GM18858 (cell line): ENCODE data around the gene RABL2A.
"Not testable (repeated sequence)": the region's sequence is repeated elsewhere in the genome, so short reads cannot be mapped to it uniquely, and the experiment has no call there.

Experiments used
- ATAC-seq: cut with Tn5 transposase; IDR thresholded peaks from one replicate; pipeline ENCODE4 v1.9.1; 2021; ENCODE audit not compliant: unreplicated experiment

Gene RABL2A

GRCh38 chr2:113626616-113627330, at the start of gene RABL2A:
Gene RABL2A, plus strand, starts transcription at chr2:113627266. Its CDS starts 1,341 bp downstream, at chr2:113628607.
- ATAC-seq, result peak; percentile 94

DNA sequence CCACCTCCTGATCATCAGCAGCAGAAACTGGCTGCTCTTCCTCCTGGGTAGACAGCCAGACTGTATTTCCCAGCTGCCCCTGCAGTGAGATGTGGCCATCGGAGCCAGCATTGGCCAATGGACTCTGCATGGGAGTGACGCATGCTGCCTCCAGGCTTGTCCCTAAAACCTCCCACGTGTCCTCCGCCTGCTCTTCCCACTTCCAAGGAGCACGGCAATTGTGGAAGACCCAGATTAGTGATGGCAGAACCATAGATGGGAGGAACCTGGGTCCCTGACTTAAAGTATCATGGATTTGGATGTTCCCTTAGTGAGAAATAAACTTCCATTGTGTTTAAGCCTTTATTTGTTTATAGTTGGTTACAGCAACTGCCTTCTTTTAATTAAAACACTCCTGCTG, 48.6 kb upstream of the RABL2A start:
- not testable (repeated sequence) for ATAC-seq

GRCh38 chr2:113582473-113582872, 44.6 kb upstream of the RABL2A start:
- not testable (repeated sequence) for ATAC-seq

GRCh38 chr2:113583521-113584225, 43.4 kb upstream of the RABL2A start:
- not testable (repeated sequence) for ATAC-seq

DNA sequence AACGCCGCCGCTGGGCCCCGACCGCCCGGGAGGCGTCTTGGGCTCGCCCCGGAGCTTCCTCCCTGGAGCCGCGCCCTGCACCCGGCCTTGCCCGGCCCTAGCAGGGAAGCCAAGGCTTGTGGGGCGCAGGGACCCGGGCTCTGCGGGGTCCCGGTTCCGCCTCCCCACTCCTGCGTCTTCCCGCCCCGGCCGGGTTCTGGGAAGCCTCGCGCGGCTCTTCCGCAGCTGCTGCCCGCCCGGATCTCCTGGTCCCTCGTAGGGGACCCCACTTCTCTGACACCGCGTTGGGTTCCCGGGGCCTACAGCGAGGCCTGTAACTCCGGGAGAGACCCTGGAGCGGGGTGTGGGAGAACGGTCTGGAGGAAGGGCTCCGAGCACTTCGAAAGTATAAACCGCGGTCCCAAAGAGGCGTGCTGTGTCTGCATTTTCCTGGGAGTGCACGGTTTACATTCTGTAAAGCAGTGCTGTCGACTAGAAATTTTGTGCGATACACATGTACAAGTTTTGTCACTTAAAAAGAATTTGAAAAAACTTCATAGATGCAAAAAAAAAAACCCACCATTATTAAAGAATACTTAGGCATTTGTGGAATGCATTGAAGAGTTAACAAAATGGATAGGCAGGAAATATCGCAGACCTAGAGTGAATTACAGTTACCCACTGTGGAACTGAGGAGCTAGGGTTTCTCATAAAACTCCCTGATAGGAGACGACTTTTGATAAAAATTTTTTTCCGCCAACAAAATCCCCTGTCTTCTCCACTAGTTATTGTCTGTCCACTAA, 42.6 kb upstream of the RABL2A start:
- ATAC-seq, result not testable (repeated sequence)

DNA sequence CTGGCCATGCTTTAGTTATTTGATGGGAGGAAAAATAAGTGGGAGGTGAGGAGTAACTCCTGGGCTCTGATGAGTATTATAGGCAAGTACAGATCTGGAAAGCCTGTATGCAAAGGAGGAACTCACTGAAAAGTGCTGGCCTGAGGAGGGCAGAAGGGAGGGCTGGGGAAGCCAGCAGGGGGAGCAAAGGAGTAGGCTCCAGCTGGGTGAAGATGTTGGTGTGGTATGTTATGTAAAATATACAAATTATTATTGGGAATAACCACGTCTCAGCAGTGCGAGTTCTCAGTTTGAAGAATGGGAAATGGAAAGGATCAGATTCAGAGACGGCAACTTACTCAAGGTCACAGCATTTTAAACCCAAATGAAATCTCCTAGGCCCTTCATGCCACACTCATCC, 39.9 kb upstream of the RABL2A start:
- not testable (repeated sequence) for ATAC-seq

DNA sequence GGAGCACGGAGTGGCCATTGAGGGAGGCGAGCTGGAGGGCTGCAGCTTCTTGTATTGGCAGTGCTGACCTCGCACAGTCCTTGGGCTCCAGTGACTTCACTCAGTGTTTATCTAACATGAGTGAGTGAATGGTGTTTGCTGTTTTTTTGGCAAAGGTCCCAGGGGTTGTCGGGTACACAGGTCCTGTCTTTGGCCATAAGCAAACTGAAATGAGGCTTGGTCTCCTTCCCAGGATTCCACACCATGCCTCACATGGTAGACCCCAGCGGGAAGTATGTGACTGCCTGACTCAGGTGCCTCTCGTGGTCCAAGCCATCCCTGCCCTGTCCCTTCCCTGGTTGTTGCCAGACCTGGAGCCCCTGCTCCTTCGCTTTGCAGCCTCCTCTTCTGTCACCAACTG, 37.5 kb upstream of the RABL2A start:
- not testable (repeated sequence) for ATAC-seq

- not testable (repeated sequence) for ATAC-seq
These were observed 35.1 kb upstream of the RABL2A start for GRCh38 chr2:113591926-113592325.

DNA sequence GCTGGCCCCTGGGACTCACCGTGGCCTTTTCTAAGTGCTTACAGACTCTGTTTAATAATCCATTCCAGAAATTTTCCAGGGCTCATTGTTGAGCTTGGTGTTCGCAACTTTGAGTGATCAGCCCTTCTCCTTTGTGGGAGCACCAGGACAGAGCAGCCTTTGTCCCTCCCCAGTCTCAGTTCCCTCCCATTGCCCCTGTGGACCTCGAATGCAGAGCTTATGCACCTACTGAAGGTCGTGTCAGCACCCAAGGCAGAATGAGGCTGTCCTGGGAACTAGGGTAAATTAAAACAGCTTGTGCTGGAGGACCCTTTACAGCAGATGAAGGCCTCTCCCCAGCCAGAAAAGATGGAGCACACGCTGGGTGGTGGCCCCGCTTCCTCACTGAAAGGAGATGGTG, 33.8 kb upstream of the RABL2A start:
- ATAC-seq, result not testable (repeated sequence)

DNA sequence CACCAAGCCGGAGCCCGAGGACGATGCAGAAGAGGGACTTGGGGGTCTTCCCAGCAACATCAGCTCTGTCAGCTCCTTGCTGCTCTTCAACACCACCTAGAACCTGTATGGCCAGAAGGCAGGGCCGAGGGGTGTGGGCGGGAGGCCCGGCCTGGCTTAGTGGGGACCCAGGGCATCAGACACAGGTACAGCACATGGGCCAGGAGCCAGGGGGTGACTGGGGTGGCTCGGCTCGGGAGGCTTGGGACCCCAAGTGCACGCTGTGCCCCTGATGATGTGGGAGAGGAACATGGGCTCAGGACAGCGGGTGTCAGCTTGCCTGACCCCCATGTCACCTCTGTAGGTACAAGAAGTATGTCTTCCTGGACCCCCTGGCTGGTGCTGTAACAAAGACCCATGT, 31.3 kb upstream of the RABL2A start:
- not testable (repeated sequence) for ATAC-seq

DNA sequence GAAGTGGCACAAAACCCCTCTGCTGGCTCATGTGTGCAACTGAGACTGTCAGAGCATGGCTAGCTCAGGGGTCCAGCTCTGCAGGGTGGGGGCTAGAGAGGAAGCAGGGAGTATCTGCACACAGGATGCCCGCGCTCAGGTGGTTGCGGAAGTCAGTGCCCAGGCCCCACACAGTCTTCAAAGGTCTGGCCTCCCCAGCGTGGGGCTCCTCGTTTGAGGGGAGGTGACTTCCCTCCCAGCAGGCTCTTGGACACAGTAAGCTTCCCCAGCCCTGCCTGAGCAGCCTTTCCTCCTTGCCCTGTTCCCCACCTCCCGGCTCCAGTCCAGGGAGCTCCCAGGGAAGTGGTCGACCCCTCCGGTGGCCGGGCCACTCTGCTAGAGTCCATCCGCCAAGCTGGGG, 29.9 kb upstream of the RABL2A start:
- not testable (repeated sequence) for ATAC-seq

DNA sequence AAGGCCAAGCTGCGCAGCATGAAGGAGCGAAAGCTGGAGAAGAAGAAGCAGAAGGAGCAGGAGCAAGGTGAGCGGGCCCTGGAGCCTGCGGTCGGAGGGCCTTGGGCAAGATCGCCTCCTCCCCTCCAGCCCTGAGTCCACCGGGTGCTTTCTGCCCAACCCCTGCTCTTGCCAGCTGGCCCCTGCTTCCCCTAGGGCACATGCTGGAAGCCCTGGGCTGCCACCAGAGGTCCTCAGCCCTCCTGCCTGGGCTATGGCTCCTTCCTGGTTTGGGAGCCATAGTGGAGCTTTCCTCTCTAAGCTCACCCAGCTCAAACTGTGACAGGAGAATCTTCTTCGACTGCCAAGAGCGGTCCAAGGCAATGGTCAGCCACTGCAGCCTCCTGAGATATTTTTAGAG, 29.5 kb upstream of the RABL2A start:
- ATAC-seq, result not testable (repeated sequence)

DNA sequence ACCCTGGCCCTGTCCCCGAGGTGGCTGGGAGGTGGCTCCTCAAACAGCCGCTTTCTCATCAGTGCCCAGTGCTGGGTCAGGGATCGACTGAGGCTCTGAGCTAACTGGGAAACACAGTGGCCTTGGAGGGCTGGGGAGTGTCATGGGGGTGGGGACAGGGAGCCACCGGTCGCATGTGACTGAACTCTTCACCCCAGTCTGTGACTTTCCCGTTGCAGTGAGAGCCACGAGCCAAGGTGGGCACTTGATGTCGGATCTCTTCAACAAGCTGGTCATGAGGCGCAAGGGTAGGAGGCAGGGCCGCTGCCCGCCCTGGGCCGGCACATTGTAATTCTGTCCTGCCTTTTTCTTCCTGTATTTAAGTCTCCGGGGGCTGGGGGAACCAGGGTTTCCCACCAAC, 28.9 kb upstream of the RABL2A start:
- ATAC-seq, result not testable (repeated sequence)

DNA sequence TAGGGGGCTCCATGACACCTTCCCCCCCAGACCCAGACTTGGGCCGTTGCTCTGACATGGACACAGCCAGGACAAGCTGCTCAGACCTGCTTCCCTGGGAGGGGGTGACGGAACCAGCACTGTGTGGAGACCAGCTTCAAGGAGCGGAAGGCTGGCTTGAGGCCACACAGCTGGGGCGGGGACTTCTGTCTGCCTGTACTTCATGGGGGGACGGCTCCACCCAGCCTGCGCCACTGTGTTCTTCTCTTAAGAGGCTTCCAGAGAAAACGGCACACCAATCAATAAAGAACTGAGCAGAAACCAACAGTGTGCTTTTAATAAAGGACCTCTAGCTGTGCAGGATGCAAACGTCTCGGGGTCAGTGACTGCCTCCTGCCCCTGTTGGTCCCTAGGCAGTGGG, 28.3 kb upstream of the RABL2A start:
- ATAC-seq, result not testable (repeated sequence)

DNA sequence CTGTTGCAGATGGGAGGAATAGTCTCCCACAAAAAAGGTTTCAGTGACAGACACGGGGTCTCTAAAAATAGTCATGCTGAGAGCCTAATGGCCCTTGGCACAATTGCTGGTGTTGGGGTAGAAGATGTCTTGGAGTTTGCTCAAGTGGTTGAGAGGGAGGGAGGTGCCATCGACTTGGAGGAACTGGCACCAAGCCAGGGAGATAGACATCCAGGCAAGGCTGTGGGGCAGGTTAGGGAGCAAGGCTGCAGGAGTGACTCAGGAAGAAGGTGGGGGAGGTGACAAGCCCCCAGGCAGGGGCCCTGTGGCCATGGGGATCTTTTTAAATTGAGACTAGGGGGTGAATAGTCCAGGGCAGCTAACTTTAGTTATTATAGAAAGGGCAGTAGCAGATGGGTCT, 27.9 kb upstream of the RABL2A start:
- not testable (repeated sequence) for ATAC-seq

DNA sequence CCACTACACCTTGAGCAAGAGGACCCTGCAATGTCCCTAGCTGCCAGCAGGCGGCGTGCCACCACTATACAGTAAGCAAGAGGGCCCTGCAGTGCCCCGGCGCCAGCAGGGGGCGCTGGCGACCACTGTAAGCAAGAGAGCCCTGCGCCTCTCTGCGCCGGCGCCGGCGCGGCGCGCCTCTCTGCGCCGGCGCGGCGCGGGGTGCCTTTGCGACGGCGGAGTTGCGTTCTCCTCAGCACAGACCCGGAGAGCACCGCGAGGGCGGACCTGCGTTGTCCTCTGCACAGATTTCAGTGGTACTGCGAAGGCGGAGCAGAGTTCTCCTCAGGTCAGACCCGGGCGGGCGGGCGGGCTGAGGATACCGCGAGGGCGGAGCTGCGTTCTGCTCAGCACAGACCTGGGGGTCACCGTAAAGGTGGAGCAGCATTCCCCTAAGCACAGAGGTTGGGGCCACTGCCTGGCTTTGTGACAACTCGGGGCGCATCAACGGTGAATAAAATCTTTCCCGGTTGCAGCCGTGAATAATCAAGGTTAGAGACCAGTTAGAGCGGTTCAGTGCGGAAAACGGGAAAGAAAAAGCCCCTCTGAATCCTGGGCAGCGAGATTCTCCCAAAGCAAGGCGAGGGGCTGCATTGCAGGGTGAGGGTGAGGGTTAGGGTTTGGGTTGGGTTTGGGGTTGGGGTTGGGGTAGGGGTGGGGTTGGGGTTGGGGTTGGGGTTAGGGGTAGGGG, 24.9 kb upstream of the RABL2A start:
- ATAC-seq, result not testable (repeated sequence)

- no peak for ATAC-seq
These were observed 24.1 kb upstream of the RABL2A start for GRCh38 chr2:113602869-113603466.

DNA sequence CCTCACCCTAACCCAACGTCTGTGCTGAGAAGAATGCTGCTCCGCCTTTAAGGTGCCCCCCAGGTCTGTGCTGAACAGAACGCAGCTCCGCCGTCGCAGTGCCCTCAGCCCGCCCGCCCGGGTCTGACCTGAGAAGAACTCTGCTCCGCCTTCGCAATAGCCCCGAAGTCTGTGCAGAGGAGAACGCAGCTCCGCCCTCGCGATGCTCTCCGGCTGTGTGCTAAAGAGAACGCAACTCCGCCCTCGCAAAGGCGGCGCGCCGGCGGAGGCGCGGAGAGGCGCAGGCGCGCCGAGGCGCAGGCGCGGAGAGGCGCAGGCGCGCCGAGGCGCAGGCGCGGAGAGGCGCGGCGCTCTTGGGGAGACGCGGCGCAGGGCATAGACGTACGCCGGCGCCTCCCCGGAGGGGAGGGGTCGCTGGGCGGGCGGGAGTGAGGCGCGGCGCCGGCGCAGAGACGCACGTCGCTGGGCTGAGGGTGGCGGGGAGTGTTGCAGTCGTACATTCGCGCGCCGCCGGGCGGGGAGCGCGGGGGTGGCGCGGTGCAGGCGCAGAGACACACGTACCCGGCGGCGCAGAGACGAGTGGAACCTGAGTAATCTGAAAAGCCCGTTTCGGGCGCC, 23.5 kb upstream of the RABL2A start:
- ATAC-seq, result peak; percentile 98

- ATAC-seq, result peak; percentile 34
These were observed 23.0 kb upstream of the RABL2A start for GRCh38 chr2:113604085-113604477.

GRCh38 chr2:113604661-113605060, 22.4 kb upstream of the RABL2A start:
- ATAC-seq, result not testable (repeated sequence)
